ENCODE results near the gene DYRK1A.

DYRK1A gene

GRCh38 chr21:37514038-37514667, 147.6 kb downstream of the DYRK1A start:
- no peaks in the 10 kb centered on the region for H3K4me1 ChIP-seq (ENCODE audit: control insufficient read depth, insufficient read depth, low read length)
- H3K9me3 ChIP-seq (ENCODE audit: control insufficient read depth, insufficient read depth, low read depth, low read length): no peaks in the 10 kb centered on the region
- ChIA-PET CTCF (no interaction called here), POLR2A (no interaction called here)
- H3K4me3 ChIP-seq (ENCODE audit: low read depth, low read length): no peak overlapping the region
- peaks cover 18 to 78% of the 10 kb centered on the region in 2 experiments for H3K36me3 ChIP-seq (ENCODE audit: control insufficient read depth in 2 of 2, insufficient read depth in 1 of 2, low read length in 2 of 2)
- no peak overlapping the region for H3K27ac ChIP-seq (ENCODE audit: extremely low read depth, low read depth, low read length)
- TF ChIP-seq SCRT2 (tag by site-specific recombination; IDR thresholded peaks at IDR 0.05) (0 out of 2 replicates have a peak, but pooled peaks have one; percentile 13), SP2 (tag by site-specific recombination; IDR thresholded peaks at IDR 0.05) (no peak)

DNA sequence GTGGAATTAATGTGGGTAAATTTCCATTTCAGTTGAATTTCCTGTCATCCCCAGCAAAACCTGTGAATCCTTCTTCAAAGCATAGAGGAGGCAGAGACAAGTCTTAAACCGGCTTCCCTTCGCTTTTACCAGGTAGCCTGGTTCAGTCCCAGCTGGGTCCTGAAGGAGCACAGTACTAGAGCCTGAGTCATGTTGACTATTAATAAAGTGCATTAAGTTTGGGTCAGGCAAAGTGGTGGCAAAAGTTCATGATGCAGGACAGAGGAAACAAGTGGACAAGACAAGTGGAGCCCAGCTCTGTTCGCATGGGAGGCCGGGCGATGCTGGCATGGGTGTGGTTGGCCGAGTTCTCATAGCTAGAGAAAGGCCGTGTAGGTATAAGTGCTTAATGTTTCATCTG, 150.4 kb downstream of the DYRK1A start:
- peaks cover 7 to 49% of the 10 kb centered on the region in 2 experiments for H3K36me3 ChIP-seq (ENCODE audit: control insufficient read depth in 2 of 2, insufficient read depth in 1 of 2, low read length in 2 of 2)
- ChIA-PET CTCF (interaction anchor here (0.9 kb wide), 1 partner anchor 20 kb away, joined by 3 read pairs; no protein-coding TSS in a partner anchor), POLR2A (interaction anchor here (2.5 kb wide), 1 partner anchor 47 kb away, joined by 14 read pairs; no protein-coding TSS in a partner anchor)
- no peak overlapping the region for H3K4me3 ChIP-seq (ENCODE audit: low read depth, low read length)
- TF ChIP-seq SETDB1 (IDR thresholded peaks at IDR 0.05; ENCODE audit: insufficient read length, low read length): no peak
- TF ChIP-seq ZBTB1 (tag by site-specific recombination; IDR thresholded peaks at IDR 0.05): no peak
- TF ChIP-seq ZBTB20 (tag by site-specific recombination; IDR thresholded peaks at IDR 0.05): no peak
- no peak for TF ChIP-seq ZNF350 (tag by site-specific recombination; IDR thresholded peaks at IDR 0.05)
- no peak for TF ChIP-seq ZNF24 (tag by site-specific recombination; IDR thresholded peaks at IDR 0.05)
- no peak for TF ChIP-seq ZNF280D (tag by site-specific recombination; IDR thresholded peaks at IDR 0.05)
- TF ChIP-seq, protein P1, sequence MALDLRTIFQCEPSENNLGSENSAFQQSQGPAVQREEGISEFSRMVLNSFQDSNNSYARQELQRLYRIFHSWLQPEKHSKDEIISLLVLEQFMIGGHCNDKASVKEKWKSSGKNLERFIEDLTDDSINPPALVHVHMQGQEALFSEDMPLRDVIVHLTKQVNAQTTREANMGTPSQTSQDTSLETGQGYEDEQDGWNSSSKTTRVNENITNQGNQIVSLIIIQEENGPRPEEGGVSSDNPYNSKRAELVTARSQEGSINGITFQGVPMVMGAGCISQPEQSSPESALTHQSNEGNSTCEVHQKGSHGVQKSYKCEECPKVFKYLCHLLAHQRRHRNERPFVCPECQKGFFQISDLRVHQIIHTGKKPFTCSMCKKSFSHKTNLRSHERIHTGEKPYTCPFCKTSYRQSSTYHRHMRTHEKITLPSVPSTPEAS (tag by site-specific recombination; IDR thresholded peaks at IDR 0.05): no peak
- no peak for TF ChIP-seq TCF7L2 (IDR thresholded peaks at IDR 0.05; ENCODE audit: borderline replicate concordance, low read depth, low read length)
- no peak for TF ChIP-seq ZNF416 (tag by site-specific recombination; IDR thresholded peaks at IDR 0.05)
- no peak for TF ChIP-seq KLF9 (tag by site-specific recombination; IDR thresholded peaks at IDR 0.05; ENCODE audit: low read depth)
- no peak for TF ChIP-seq OVOL3 (tag by site-specific recombination; IDR thresholded peaks at IDR 0.05)
- no peaks in the 10 kb centered on the region for H3K9me3 ChIP-seq (ENCODE audit: control insufficient read depth, insufficient read depth, low read depth, low read length)
- no peak overlapping the region for H3K27ac ChIP-seq (ENCODE audit: extremely low read depth, low read depth, low read length)
- no peaks in the 10 kb centered on the region for H3K4me1 ChIP-seq (ENCODE audit: control insufficient read depth, insufficient read depth, low read length)

DNA sequence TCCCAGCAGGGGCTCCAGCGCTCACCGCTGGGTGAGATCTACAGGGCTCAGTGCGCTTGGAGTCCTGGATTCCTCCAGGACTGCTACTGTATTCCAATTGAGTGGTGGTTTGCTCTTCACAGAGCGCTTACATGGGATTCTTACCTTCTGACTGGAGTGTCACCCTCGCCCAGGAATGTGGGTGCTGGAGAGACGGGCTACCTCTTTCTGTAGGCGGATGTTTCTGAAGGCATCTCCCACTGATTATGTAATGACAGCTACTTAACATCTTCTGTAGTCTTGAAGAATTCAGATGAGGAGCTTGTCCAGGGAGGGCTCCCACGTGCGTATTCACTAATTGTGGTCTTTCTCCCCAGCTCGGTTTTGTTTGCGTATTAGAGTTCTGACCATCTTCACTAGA, 154.2 kb downstream of the DYRK1A start:
- no peaks in the 10 kb centered on the region; the same call in 1 of the 2 replicates for H3K4me1 ChIP-seq (ENCODE audit: control insufficient read depth, insufficient read depth, low read length)
- no peaks in the 10 kb centered on the region for H3K9me3 ChIP-seq (ENCODE audit: control insufficient read depth, insufficient read depth, low read depth, low read length)
- H3K4me3 ChIP-seq (ENCODE audit: low read depth, low read length): no peak overlapping the region
- peaks cover 4 to 17% of the 10 kb centered on the region in 2 experiments; a peak in 2 of 3 replicates for H3K36me3 ChIP-seq (ENCODE audit: control insufficient read depth in 2 of 2, insufficient read depth in 1 of 2, low read length in 2 of 2)
- ChIA-PET POLR2A (interaction anchor here (1.0 kb wide), 1 partner anchor 9 kb away, joined by 3 read pairs; no protein-coding TSS in a partner anchor), CTCF (interaction anchor here (0.9 to 1.1 kb wide), 2 partner anchors 9 to 25 kb away, joined by 5 read pairs; no protein-coding TSS in a partner anchor)
- no peak for TF ChIP-seq KLF16 (tag by site-specific recombination; IDR thresholded peaks at IDR 0.05)
- peak; percentile 25; the same call in 1 of the 2 replicates for TF ChIP-seq ZFHX2 (tag by site-specific recombination; conservative IDR thresholded peaks at IDR 0.05)
- 0 out of 2 replicates have a peak, but pooled peaks have one; percentile 36 for TF ChIP-seq EGR2 (tag by site-specific recombination; IDR thresholded peaks at IDR 0.05; ENCODE audit: low read depth)
- no peak overlapping the region for H3K27ac ChIP-seq (ENCODE audit: extremely low read depth, low read depth, low read length)

Measured in HEK293 (cell line).